ENCODE measurements around the gene TTC32.

TTC32 gene

GRCh38 chr2:19873014-19873413 is 28.8 kb downstream of the TTC32 start:
- DNase-seq = no peak

GRCh38 chr2:19872302-19872701 is 29.5 kb downstream of the TTC32 start:
- no peak for DNase-seq

DNA sequence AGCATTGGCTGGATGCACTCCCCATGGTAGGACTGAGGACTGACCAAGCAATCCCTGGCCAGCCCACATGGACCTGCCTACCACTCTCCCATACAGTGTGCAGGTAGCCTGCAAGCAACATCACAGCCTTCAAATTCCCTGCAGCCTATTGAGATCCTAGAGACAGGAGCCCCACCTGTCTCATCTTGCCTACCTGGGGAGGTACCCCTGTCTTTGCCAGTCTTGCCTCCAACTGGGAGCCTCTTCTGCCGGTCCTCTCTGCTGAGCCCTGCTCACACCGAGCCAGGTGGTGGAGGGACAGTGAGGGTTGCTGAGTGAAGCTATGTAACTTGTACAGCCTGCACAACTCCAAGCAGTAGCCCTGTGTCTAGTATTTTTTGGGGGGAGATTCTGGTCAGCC is 29.9 kb downstream of the TTC32 start:
- no peak for DNase-seq

- no peak for DNase-seq
Measured at GRCh38 chr2:19870792-19871191, 31.0 kb downstream of the TTC32 start.

DNA sequence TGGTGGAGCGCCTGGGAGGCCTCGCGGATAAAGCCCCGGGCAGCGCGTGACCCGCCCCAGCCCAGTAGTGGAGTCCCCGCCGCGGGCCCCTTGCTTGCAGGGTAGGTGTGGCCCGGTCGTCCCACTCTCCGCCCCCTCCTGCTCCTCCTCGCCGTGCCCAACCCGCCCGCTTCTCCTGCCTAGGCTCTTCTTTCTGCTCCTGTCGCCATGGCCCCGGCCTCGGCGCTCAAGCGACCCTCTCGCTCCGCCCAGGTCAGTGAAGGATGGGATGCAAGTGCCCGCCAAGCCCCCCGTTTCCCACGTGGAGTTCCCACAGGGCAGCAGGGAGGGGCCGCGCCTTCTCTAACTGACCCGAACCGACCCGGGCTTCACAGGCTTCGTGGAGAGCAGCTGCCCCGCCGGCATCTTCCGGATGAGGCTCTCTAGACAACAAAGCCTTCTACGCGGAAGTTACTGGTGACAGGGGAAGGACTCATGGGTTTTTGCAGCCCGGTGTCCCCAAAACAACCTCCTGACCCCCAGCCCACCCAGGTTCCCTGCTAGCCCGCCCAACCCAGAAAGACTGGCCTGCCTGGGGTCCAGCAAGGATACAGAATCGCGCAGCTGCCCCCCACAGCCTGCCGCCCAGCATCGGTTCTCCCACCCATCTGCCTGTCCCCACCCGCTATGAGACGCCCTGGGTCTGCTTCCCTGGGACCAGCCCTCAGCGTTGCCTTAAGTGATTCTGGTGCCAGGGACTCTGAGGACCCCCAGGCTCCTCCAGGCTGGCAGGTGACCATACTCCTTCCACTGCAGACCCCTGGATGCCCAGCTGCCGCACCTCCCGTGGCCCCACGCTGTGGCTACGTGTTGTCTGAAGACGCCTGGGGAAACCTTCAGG is 32.8 kb downstream of the TTC32 start:
- DNase-seq = peak; percentile 49

DNA sequence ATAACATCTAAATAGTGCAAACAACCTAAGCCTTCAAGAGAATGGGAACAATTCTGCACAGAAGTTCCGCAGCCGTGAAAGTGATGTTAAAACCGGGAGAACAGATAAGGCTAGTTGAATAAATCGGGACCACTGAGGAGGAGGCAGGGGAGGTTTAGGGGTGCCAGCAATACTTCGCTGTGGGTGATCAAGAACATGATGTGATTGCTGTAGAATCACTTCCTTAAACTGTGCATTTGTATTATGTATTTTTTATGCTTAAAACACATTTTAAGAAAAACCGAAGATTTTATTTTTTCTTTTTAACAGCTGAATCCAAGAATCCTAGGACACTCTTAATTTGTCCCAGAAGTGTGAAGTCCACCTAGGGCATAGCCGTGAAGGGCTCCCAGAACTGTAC is 33.6 kb downstream of the TTC32 start:
- DNase-seq = no peak

DNA sequence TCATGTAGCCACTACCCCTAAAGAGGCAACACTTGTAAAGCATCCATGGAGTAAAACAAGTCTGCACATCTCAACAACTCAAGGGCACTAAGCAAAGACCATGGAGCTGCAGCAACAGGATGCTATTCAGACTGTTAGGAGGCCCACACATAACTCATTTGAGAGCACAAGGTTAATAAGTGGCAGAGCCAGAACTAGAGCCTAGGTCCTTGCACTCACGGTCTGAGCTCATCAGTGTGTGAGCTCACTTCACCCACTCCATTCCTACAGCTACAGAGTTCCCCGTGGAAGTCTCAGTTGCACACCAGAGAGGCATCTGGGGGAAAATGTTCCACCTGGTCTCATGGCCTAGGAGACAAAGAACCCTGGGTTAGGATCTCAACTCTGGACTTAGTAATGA is 35.0 kb downstream of the TTC32 start:
- DNase-seq = no peak

- DNase-seq = no peak
Measured at GRCh38 chr2:19865151-19865550, 36.6 kb downstream of the TTC32 start.

DNA sequence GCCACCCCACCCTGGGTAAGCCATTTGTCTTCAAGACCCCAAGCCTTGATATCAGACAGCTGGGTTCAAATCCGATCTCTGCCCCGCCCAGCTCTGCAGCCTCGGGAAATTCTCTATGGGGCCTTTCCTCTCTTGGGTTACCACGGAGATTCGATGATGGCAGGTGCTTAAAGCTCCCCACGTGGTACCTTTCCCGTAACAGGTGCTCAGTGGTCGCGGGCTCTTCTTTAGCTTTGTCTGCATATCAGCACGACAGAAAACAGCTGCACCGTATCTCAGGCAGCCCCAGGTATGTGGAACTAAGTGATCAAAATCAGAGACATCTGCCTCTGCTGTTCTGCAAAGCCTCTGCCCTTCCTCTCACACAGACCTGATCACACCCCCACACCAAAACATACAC is 37.4 kb downstream of the TTC32 start:
- no peak for DNase-seq

GRCh38 chr2:19863303-19864041 is 38.3 kb downstream of the TTC32 start:
- peak; percentile 77 for DNase-seq

- DNase-seq = no peak
Measured at GRCh38 chr2:19861813-19862212, 40.0 kb downstream of the TTC32 start.

DNA sequence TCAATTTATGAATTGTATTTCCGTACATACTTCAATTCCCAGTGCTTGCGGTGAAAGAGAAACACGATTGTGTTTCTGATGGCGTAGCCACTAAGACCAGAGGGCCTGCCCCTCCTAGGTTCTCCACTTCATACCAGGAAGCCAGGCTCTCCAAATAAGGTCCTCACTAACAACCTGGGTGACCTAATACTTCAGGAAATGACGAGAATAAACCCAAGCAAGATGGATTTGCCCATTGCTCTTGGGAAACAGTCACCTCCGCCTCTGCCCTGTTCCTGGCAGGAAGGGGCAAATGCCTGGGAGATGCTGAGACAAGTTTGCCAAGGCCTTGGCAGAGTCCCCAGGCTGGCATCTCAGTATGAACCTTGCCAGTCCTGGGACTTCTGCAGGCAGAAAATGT is 41.8 kb downstream of the TTC32 start:
- no peak for DNase-seq

GRCh38 chr2:19859565-19859964 is 42.2 kb downstream of the TTC32 start:
- DNase-seq = no peak

DNA sequence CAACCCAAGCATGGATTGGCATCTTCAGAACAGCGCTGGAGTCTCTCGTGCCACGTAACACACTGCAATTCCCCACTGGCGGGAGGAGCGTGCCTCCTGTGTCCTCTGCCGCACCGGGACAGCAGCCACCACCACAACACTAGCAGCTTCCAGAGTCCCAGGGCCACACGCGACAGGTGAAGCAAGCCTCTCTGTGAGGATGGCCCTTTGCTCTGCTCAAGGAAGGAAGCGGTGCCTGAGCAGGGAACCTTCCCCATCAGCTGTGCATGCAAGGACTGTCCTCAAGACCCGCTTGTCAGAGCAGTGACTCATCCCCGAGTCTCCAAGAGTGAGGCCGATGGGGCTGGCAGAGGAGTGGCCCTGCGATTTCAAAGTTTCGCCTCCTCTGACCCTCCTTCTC is 44.0 kb downstream of the TTC32 start:
- DNase-seq = no peak

- no peak for DNase-seq
Measured at GRCh38 chr2:19857100-19857499, 44.7 kb downstream of the TTC32 start.

DNA sequence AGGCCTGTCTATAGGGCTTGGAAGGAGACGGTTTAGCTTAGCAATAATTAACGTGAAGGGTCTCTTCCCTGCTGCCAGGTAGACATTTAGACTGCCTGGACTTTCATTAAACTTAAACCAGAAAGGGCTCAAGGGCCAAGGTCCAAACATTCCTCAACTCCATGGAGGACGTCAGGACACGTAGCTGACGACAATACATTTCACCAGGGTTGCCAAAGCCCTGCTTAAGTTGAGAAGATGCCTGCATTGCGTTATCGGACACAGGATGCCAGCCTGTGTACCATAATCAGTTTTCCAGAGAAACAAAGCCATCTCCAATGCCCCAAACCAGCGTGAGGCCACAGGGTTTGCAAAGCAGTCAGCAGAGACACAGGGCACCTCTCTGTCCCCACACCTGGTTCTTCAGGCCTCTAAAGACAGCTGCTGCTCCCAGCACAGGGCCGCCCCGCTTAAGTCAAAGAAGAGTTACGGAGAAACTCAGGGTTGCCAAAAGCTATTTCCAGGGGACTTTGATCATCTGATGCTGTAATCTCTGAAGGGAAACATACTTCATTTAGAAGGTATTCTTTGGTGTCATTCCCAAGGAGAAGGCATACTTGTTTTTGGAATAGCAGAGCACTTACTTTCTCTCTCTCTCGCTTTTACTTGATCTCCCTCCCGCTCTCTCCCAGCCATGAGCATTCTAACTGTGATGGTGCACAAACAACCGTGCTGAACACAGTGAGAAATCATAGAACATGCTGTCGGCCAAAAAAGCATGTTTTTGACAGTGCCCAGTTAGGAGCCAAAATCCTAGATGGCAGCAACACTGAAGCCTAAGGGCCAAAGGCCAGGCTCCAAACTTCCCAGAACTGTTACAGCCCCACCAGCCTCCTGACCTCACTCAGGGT is 46.0 kb downstream of the TTC32 start:
- DNase-seq = no peak

DNA sequence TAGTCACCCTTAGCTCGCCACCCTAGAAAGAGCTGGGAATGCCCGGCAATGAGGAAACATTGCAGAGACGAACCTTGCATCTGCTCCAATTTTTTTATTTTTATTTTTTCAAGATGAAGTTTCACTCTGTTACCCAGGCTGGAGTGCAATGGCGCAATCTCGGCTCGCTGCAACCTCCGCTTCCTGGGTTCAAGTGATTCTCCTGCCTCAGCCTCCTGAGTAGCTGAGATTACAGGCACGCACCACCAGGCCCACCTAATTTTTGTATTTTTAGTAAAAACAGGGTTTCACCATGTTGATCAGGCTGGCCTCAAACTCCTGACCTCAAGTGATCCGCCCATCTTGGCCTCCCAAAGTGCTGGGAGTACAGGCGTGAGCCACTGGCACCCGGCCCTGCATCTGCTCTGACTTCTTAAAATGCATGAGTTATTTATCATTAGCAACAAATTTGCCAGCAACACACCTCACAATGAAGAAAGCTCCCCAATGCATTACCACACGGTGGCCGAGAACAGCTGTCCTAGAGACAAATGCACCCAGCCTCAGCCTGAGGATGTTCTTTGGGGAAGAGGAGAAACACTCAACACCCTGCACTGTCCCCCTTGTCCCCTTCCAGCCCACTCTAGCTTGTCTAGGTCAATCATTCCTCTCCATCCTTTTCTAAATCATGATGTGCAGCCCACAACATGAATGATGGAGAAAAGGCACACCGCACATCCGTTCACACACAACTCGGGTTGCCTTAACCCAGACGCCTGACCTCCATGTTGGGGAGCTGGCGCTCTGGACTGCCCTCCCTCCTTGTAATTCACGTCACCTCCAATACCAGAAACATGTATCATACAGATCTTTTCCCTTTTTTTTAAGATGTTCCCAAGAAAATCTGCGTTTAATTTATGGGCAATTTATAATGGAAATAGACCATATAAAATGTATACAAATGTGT is 46.9 kb downstream of the TTC32 start:
- DNase-seq = no peak

GRCh38 chr2:19851116-19851695 is 50.6 kb downstream of the TTC32 start:
- no peak for DNase-seq

DNA sequence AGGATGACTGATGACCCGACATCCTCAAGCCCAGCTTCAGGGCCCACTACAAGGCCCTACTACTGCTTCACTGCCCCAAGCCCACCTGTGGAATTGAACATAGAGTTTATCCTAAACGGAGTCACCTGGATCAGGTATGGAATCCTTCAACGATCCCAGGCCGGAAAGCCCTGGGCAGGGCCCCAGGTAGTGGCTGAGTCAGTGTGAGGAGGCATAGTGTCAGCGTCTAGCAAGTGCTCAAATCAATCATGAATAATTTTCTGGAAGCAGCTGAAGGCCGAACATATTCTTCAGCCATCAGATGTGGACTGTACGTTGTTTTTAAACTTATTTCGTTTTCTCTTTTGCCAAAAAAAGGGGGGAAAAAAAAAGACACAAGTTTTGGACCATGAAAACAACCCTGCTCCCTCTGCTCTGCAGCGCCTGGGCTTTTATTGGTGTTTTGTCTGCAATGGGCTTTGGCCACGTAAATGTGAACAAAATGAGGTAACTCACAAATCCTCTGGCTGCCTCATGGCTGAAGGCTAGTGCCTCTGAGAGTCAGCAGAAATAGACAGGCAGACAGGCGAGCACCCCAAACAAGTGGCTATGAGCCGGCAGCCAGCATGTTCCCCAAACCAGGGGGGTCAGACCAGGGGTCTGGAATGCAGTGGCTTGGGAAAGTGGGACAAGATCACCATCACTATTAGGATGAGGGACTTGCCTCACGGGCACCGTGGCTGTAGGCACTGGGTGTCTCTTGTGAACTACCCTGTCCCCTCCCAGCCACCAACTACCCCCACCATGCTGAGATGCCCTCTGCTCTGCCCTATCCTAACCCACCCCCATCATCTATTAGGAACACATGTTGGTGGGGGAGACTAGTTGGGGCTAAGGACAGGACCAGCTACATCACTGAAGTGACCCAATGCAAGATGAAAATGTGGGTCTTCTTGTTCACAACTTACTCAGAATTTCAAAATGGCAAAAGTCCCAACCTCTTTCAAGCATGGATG is 51.4 kb downstream of the TTC32 start:
- DNase-seq = no peak

DNA sequence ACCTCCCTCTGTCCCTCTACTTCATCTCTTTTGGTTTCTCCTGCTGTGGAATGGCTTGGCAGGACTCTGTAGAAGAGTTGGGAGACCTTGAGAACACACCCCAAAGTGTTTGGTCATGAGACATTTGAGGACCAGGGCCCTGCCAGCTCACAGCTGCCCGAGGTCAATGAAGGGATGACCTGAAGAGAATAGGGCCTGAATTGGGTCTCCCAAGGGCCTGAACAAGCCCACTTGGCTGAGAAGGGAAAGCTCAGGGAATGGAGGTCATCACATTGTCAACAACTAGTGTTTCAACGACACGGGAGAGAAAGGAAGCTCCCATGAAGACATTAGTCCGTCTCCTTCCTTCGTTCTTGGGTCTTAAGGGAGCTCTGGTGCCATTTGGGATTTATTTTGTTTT is 52.8 kb downstream of the TTC32 start:
- DNase-seq = no peak

All from activated CD4-positive, alpha-beta T cell treated with anti-CD3 and anti-CD28 coated beads, Interleukin-2, Interleukin-6, amounts not matched to agents 100 ng/mL and 50 ng/mL, durations not matched to agents 16 hours and 8 hours (primary cell).